Activated CD4-positive, alpha-beta T cell treated with anti-CD3 and anti-CD28 coated beads, Interleukin-2, amount 50 U/mL, for 48 hours (primary cell): ENCODE results near the gene CABP4.

Source experiments
- DNase-seq, 2 experiments: peaks; one replicate each; pipeline ENCODE4 v3.0.0-alpha.2; 2020

The CABP4 gene

DNA sequence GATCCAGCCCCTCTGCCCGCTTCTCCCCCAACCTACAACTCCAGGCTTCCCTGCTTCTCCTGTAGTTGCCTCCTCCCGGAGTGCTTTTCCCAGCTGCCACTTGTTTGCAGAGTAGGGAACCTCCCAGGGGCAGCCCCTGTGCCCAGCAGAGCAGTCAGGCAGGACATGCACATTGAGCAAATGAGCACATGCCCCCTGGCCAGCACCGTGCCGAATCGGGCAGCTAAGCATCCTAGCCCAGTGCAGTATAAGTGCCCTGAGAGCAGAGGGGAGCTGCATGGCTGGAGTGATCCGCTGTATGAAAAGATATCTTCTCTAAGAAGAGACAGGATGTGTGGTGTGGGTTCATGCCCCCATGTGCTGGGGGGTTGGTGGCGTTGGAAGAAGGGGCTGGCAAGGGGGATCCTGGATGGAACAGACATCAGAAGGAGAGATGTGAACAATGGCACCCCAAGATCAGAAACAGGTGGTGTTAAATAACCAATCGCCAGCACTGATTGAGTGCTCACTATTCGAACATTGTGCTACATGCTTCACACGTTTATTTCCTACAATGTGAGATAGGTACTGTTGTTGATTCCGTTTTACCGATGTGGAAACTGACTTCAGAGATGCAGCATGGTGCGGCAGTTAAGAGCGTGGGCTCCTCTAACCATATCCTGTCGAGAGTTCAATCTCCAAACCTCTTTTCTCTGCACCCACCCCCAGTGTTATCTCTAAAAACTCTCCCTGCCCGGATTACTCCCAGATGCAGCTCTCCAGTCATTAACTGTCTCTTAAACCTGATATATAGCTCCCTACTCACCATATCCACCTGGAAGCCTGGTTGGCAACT is 28.9 kb downstream of the CABP4 start:
- DNase-seq = peak; percentile 49 to 50

DNA sequence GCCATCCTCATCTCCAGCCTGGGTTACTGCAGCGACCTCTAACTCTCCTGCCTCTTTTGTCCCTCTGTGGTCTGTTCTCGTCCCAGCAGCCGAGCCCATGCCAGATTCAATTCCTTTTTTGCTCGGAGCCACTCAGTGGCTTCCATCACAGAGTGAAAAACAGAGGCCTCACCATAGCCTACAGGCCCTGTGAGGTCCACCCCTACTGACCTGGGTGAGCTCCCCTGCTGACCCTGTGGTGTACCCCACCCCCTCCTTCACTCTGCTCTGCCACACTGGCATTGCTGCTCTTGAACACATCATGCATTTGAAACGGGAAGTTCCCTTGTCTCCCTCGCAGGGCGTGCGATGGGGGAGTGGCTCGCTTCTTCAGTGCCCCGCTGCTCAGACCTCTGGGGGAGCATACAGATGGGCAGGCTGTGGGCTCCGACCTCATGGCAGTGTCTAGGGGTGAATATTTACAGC is 29.7 kb downstream of the CABP4 start:
- peak; percentile 81 to 86 for DNase-seq

DNA sequence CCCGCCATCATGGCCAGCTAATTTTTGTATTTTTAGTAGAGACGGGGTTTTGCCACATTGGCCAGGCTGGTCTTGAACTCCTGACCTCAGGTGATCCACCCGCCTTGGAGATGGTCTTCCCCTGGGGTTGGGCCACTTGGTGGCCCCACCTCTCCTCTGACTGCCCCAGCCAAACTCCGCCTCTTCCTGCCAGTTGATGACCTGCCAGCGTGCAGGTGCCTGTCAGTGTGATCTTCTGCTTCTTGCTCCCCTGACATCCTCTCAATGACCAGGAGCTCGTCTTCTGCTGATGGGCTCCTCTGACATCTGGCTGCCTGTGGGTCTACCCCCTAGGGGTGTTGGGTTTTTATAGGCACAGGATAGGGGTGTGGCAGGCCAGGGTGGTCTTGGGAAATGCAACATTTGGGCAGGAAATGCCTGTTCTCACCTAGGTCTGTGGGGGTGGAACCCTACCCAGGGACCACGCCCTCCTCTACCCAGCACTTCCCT is 30.8 kb downstream of the CABP4 start:
- peak; percentile 71 to 80 for DNase-seq

DNA sequence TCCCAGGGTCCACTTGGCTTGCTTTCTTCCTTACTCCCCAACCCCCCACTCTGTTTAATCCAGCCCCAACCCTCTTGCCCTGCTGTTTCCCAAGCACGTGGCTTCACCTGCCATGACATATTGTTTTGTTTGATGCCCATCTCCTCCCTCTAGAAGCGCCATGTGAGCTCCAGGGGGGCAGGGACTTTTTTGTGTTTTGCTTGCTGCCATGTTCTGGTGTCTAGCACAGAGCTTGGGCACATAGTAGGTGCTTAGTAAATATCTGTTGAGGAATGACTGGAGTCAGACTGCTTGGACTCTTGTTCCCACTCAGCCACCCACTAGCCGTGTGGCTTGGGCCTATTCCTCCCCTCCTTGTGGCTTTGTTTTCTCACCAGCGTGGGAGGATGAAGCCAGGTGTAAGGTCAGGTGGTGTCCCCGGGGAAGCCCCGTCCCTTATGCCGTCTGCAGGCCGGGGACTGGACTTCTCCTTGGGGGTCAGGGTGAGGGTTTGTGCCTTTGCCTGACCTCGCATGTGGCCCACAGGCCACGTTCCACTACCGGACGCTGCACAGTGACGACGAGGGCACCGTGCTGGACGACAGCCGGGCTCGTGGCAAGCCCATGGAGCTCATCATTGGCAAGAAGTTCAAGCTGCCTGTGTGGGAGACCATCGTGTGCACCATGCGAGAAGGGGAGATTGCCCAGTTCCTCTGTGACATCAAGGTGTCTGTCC is 31.5 kb downstream of the CABP4 start:
- DNase-seq = peak; percentile 66 to 76

DNA sequence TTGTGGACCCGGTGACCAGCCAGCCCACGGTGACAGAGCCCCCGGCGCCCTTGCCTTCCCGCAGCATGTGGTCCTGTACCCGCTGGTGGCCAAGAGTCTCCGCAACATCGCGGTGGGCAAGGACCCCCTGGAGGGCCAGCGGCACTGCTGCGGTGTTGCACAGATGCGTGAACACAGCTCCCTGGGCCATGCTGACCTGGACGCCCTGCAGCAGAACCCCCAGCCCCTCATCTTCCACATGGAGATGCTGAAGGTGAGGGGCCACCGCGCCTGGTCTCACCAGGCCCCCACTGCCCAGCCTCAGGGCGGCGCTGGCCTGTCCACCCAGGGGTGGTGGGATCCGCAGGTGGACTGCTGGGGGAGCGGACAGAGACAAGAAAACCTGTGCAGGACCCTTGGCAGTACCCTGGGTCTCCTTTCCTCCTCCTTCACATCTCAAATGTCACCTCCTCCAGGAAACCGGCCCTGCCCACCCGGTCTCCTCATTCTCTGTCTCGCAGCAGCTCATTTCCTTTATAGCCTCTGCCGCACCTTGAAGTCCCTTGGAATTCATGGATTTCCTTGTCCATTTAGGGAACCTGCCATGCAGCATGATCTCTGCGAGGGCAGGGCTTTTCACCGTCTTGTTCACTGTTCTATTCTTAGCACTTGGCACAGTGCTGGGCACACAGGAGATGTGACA is 34.2 kb downstream of the CABP4 start:
- DNase-seq = no peak

DNA sequence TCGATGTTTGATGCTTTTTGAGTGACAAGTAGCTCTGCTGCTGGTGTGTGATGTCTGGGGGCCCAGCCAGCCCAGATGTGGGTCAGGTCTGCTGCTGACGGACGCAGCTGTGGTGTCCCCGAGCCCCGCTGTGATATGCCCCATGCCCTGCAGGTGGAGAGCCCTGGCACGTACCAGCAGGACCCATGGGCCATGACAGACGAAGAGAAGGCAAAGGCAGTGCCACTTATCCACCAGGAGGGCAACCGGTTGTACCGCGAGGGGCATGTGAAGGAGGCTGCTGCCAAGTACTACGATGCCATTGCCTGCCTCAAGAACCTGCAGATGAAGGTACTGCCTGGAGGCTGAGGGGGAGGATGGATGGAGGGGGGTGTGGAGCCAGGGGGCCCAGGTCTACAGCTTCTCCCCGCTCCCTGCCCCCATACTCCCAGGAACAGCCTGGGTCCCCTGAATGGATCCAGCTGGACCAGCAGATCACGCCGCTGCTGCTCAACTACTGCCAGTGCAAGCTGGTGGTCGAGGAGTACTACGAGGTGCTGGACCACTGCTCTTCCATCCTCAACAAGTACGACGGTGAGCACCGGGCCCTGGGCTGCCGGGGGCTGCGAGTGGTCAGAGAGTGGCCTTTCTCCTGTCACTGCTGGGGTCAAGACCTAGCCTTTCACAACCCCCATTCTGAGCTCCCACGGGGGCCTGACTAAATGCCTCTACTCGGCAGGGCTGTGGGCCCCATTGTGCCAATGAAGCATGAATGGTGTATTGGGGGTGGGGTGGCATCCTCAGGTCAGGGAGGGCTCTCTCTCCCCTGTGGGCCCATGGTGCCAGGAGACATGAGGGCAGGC is 35.0 kb downstream of the CABP4 start:
- no peak for DNase-seq

DNA sequence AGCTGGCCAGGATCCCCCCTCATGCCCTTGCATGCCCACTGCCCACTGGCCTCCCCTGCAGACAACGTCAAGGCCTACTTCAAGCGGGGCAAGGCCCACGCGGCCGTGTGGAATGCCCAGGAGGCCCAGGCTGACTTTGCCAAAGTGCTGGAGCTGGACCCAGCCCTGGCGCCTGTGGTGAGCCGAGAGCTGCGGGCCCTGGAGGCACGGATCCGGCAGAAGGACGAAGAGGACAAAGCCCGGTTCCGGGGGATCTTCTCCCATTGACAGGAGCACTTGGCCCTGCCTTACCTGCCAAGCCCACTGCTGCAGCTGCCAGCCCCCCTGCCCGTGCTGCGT is 35.5 kb downstream of the CABP4 start:
- no peak for DNase-seq

DNA sequence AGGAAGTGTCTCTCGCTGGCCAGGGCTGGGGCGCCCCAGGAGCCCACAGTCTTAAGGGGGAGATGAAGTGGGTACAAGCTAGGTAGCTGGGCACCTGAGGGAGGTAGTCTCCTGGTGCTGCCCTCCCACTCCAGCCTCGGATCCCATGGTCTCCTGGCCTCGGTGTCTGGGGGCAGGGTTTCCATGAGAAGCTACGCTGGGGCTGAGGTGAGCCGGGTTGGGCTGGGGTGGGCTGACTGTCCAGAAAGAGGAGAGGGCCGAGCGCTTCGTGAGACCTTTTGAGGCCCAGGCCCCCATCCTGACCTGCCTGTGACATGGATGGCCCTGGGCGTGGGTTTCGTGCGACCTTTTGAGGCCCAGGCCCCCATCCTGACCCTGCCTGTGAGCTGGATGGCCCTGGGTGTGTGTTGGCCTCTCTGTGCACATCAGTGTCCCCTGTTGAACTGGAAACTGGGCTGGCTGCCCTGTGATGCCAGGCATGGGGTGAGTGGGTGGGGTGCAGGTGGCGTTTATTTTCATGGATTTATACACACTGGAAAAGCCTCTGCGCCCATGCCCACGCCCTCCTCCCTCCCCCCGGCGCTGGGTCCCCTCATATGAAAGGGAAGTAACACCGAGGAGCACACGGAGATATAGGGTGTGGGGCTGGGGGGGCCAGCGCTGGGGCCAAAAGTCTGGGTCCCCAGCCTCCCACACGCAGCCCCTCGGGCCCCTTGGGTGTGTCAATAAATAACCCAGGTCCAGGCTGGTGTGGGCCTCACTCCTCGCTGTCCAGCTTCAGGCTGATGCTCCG is 36.3 kb downstream of the CABP4 start:
- DNase-seq = no peak

DNA sequence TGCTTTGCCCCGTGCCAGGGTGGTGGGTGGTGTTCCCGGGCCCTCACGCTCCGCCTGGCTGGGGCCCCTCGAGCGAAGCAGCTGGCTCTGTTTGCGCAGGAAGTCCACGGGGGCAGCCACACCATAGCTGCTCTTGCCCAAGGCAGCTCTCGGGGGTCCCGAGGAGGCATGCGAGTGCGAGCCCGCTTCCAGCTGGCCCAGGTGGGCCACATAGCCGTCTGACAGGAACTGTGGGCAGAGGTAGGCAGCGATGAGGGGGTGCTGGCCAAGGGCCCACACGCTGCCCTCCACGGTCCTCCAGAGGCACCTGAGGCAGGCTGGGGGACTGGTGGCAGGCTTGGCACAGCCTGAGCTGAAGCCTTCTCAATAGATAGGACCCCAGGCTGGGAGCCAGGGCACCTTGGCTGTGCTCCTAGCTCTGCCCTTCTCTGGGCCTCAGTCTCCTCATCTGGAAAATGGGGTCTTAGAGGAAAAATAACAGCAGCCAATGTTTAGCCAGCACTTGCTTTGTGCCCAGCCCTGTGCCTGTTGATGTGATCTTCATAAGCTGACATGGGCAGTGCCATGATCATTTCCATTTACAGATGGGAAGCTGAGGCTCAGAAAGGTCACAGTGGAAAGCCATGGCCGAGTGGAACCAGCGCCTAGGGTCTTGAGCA is 37.0 kb downstream of the CABP4 start:
- no peak for DNase-seq

DNA sequence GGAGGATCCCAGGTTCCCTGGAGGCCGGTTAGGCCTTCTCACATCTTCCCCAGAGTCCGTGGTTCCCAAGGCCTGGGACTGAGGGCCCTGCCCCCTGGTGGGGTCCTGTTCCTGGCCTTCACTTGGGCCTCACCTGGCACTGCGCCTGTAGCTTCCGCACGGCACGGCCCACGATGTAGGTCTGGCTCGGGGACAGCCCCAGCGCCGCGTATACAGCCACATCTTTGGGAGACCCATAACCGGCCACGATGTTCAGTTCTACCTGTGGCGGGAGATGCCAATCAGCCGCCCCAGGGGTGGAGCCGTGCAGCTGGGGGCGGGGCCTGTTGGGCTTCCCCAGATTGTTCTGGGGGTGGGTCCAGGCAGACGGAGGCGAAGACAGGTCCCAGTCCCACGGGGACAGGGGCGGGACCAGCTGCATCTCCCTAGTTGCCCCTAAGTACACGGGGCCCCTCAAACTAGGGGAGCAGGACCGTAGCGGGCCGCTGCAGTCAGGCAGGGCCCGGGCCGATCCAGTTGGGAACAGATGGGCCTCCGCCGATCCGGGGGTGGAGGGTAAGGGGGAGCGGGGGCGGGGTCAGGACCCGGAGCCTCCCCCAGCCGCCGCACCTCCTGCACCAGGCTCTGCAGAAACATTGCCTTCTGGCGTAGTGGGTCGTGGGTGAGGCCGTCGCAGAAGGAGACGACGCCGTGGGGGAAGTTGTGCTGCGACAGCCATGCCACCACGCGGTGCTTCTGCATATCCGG is 37.8 kb downstream of the CABP4 start:
- peak in 1 of 2 experiments; percentile 50 for DNase-seq

DNA sequence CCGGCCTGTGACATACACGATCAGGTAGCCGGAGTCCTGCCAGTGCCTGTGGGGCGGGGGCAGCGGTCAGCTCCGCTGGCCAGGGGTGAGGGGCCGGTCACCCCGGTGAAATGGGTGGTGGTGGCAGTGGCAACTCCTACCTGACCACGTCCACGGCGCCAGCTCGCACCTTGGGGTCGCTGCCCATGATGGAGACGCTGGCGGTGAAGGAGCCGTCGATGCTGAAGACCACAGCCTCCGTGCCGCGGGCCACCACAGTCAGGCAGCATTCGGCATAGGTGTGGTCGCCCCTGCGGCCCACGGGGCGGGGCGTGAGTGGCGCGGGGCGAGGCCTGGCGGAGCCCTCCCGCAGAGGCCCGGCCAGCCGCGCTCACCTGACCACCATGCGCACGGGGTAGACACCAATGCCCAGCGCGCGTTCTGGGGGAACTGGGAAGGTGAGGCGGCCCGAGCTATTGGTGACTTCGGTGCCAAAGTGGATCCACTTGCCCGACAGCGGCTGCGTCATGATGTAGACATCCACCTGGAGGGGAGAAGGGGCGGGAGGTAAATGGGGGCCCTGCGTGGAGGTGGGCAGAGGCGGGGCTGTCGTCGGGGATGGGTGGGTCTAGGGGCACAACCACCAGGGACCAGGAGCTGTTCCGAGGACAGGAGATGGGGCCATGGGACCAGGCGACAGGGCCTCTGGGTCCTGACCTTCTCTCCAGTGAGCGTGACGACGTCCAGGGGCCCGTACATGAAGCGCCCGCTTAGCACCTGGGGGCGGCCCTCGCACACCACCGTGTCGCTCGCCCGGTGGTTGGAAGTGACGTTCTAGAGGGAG is 38.6 kb downstream of the CABP4 start:
- no peak for DNase-seq

DNA sequence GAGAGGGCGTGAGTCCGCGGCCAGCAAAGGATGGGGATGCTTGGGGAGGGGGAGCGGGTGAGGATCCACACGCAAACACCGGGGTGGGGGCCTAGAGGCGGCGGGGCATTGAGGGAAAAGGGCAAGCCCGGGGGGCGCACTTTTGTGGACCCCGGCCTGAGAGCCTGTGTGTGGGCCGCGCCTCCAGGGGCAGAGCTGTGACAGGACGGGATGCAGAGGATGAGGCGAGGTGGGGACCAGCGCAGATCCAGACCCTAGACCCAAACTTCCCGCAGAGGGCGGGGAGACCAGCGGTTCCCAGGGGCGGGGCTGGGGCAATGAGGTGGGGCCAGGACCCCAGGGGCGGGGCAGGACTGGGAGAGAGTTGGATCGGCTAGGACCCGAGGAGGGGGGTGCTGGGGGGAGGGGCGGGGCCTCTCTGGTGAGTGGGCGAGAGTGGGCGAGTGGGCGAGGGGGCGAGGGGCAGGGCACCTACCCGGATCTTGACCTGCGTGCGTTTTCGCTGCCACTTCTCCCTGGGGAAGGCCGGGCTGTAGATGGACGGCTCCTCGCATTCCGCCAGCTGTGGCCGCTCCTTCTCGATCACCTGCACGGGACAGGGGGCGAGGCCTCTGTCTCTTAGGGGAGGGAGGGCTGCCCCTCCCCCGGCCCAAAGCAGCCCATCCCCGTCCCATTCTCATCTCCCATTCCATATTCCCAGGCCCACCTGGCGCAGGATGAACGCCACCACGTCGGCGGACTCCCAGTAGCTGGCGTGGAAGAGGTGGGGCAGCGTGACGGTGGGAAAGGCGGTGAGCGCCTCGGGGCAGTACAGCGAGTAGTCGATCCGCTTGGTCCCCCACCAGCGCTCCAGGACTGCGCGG is 39.4 kb downstream of the CABP4 start:
- no peak for DNase-seq

DNA sequence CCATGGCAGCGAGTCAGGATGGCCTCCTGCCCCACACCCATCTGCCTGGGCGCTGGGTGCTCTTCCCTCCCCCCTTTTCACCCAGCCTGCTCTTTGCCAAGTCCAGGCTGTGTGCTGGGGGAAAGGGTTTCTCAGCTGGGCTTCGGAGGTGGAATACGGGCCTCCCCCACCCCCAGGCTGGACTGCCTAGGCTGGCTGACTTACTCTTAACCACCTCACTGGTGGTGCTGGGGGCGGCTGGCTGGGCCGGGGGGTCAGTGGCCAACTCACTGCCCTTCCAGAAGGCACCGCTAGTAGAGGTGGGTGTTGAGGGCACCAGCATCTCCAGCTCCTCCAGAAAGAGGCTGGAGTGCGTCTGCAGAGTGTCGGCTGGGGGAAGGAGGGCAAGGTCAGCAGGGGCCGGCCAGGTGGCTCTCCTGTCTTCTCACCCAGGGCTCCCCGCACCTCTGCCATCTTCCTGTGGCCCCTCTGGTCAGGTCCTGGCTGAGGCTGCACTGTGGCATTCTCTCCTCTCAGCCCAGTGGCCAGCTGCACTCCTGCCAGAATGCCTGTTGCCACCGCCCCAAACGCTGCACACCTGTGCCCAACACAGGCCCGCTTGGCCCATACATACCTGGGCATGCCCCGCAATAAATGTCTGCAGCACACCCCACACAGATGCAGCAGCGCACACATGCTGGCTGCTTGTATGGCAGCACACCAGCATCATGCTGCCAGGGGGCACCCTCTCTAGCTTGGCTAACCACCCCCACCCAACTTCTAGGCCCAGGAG is 40.3 kb downstream of the CABP4 start:
- DNase-seq = no peak

DNA sequence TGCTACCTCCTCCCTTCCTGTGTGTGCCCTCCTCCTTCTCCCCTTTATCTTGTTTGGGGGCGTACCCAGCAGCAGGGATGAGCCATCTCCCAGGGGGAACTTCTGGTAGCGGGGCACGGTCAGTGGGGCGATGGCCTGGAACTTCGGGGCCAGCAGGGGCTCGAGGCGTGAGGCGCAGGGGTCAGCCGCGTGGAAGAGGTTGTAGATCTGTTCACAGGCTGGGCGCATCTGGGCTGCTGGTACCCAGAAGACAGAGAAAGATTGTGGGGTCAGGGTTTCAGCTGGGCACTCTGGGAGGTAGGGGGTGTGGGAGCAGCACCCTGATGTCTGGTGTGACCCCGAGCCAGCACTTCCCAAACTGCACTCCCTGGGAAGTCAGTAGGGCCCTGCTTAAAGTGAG is 41.0 kb downstream of the CABP4 start:
- no peak for DNase-seq

DNA sequence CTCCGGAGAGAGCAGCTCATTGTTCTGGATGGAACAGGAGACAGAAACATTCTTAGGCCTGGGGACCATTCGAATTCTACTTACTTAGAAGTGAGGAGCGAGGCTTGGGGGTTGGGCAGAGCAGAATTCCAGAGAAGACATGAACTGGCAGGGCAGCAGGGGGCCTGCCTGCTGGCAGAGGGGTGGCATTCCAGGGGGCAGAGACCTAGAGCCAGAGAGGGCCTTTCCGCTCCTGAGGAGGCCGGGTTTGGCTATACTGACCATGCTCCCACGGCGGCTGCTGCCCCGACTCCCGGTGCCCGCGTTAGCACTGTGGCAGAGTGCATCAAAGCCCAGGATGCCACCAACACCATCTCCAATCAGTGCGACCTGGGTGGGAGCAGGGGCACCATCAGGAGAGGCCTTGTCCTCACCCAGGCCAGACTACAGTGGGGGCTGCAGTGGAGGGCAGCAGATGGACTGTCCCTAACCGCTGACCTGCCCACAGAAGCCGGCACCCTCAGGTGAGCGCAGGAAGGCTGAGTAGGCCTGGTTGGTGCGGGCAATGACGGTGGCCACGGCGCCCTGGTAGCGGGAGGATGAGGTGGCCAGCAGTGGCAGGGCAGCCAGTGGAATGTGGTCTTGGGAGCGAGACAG is 42.6 kb downstream of the CABP4 start:
- DNase-seq = no peak

DNA sequence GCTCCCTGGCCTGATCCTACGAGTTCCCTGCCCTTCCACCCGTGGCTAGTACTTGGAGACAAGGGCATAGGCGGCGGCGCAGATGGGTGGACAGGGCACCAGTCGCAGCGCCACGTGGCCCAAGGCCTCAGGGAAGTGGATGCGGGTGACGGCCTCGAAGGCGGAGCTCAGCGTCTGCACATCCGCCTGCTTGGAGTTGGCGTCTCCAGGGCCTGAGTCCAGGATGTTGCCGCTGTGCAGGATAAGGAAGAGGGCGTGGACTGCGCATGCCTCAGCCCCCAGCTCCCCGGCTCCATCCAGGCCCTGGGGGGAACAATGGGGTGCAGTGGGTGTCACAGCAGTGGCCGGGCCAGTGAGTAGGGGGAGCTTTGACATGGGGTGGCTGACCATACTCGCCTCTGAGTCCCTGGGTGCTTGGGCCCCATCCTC is 43.4 kb downstream of the CABP4 start:
- DNase-seq = no peak

DNA sequence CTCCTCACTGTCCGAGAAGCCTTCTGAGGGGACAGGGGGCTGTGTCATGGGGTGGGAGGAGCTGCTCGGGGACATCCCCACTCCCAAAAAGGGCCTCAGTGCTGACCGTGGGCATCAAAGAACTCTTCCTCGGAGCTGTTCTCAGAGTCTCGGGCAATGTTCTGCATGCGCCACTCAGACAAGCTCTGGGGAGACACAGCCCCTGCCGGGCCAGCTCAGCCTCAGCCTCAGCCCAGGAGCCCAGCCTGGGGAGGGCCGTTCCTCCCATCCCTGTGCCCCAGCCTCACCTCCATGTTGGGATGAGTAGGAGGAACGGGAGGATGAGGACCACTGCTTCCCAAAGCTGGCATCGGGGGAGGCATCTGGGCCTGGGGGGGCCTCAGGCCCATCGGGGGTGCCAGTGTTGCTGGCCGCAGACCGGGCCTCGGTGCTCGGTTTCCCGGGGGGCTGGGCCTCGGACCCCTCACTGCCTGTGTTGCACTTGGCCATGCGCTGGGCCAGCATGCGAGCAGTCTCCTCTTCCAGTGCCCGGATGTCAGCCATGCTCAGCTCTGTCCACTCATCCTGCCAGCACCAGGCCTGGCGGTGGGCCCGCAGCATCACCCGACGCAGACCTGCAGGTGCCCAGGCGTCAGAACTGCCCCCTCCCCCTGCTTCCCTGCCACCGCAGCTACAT is 44.8 kb downstream of the CABP4 start:
- DNase-seq = no peak
